ENCODE results near the gene LRRC71.

The LRRC71 gene

GRCh38 chr1:156920233-156921052 is at the start of gene LRRC71:
LRRC71 (plus strand) TSS chr1:156920632; CDS start chr1:156920804, 172 bp downstream.
- peak; percentile 85 for DNase-seq

GRCh38 chr1:156873659-156874058 is 46.8 kb upstream of the LRRC71 start:
- DNase-seq: no peak

GRCh38 chr1:156874142-156874541 is 46.3 kb upstream of the LRRC71 start:
- no peak for DNase-seq

- DNase-seq: no peak
Observed at GRCh38 chr1:156874572-156875340, 45.7 kb upstream of the LRRC71 start.

GRCh38 chr1:156875341-156875615 is 45.2 kb upstream of the LRRC71 start:
- no peak for DNase-seq

- no peak for DNase-seq
Observed at GRCh38 chr1:156876281-156876680, 44.2 kb upstream of the LRRC71 start.

GRCh38 chr1:156877433-156878170 is 42.8 kb upstream of the LRRC71 start:
- DNase-seq: no peak

GRCh38 chr1:156879876-156880275 is 40.6 kb upstream of the LRRC71 start:
- DNase-seq: no peak

- DNase-seq: no peak
Observed at GRCh38 chr1:156880473-156880872, 40.0 kb upstream of the LRRC71 start.

GRCh38 chr1:156881101-156881500 is 39.3 kb upstream of the LRRC71 start:
- DNase-seq: no peak

- no peak for DNase-seq
Observed at GRCh38 chr1:156881663-156882062, 38.8 kb upstream of the LRRC71 start.

GRCh38 chr1:156882543-156882942 is 37.9 kb upstream of the LRRC71 start:
- no peak for DNase-seq

GRCh38 chr1:156883919-156884318 is 36.5 kb upstream of the LRRC71 start:
- DNase-seq: no peak

GRCh38 chr1:156884560-156885184 is 35.8 kb upstream of the LRRC71 start:
- no peak for DNase-seq

- DNase-seq: no peak
Observed at GRCh38 chr1:156885314-156885713, 35.1 kb upstream of the LRRC71 start.

- no peak for DNase-seq
Observed at GRCh38 chr1:156885880-156886355, 34.5 kb upstream of the LRRC71 start.

- no peak for DNase-seq
Observed at GRCh38 chr1:156886583-156887281, 33.7 kb upstream of the LRRC71 start.

GRCh38 chr1:156887317-156887716 is 33.1 kb upstream of the LRRC71 start:
- DNase-seq: no peak

GRCh38 chr1:156887734-156888133 is 32.7 kb upstream of the LRRC71 start:
- no peak for DNase-seq

GRCh38 chr1:156889802-156890580 is 30.4 kb upstream of the LRRC71 start:
- DNase-seq: peak; percentile 87
